Fibroblast of villous mesenchyme (primary cell): ENCODE results near the gene AIFM2. TPM values are rescaled to one million over a fixed set of nuclear protein-coding genes. Genes with fewer than 3 reads are reported as not detected.
"Not testable (repeated sequence)": the region's sequence is repeated elsewhere in the genome, so short reads cannot be mapped to it uniquely, and the experiment has no call there.

Experiments
- DNase-seq: peaks from one replicate; pipeline ENCODE4 v3.0.0-alpha.2; 2010; ENCODE audit warnings: low read depth
- H3K4me3 ChIP-seq: 2 replicates; pipeline ENCODE4 v1.5.1; 2011; ENCODE audit warnings: low read depth, mild to moderate bottlenecking, low read length
- CTCF ChIP-seq: IDR thresholded peaks from 2 replicates; pipeline ENCODE4 v1.5.1; 2012; ENCODE audit warnings: low read depth, mild to moderate bottlenecking, low read length; ENCODE audit not compliant: insufficient read depth
- total RNA-seq: library from RNA; depleted of rRNA; stranded (reverse); fragments of >200 nt; gene quantifications from 2 replicates; pipeline ENCODE4 v1.2.3, GENCODE V29; 2012

The AIFM2 gene
- total RNA-seq, 1 donor: 7.8 TPM

GRCh38 chr10:70106958-70107791 lies 25.4 kb downstream of the AIFM2 start:
- peak; percentile 58 for TF ChIP-seq CTCF
- H3K4me3 ChIP-seq: no peak overlapping the region
- no peak for DNase-seq

DNA sequence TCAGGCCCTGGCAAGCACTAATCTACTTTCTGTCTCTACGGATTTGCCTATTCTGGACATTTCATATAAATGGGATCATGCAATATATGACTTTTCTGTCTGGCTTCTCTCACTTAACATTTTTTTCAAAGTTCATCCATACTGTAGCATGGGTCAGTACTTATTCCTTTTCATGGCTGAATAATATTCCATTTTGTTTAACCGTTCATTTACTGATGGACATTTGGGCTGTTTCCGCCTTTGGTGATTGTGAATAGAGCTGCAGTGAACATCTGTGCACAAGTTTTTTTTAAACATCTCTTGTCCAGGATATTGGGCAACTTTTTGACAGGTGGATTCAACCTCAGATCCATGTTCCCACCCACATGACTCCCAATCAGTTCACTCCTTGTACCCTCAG lies 31.0 kb downstream of the AIFM2 start:
- DNase-seq: no peak
- no peak for TF ChIP-seq CTCF
- no peak overlapping the region for H3K4me3 ChIP-seq

DNA sequence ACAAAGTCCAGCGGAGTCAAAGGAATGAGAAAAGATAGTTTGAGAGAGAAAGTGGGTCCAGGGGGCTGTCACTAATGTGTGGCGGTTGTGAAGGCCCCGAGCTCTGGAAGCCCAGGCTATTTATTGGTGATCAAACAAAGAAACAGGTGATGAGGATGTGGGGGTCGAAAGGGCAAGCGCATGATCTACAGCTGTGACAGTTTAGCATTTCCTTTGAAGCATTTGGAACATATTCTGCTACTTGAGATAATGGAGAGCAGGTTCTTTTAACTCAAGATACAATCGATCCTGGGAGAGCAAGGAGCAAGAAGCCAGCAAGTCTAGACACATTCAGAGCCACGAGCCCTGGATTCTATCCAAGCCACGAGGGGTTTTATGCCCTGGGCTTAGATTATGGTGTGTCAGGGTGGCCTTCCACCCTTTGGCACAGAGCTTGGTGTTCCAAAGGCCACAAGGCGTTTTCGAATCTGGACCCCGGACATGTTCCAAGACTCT lies 31.5 kb downstream of the AIFM2 start:
- DNase-seq, H3K4me3 ChIP-seq: not testable (repeated sequence)

DNA sequence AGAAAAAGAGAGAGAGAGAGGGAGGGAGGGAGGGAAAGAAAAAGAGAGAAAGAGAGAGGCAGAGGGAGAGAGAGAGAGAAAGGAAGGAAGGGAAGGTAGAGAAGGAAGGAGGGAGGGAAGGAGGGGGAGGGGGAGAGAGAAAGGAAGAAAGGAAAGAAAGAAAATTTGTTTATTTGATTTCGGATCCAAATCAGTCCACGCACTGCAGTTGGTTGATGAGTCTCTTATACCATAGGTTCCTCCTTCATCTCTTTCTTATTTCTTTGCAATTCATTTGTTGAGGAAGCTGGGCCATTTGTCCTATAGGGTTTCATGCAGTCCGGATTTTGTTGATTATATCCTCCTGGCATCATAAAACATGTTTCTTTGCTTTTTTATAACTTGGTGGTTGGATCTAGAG lies 34.4 kb downstream of the AIFM2 start:
- TF ChIP-seq CTCF: no peak
- no peak overlapping the region for H3K4me3 ChIP-seq
- DNase-seq: no peak

GRCh38 chr10:70097459-70097858 lies 35.2 kb downstream of the AIFM2 start:
- no peak overlapping the region for H3K4me3 ChIP-seq
- no peak for DNase-seq
- TF ChIP-seq CTCF: no peak

GRCh38 chr10:70096705-70097420 lies 35.8 kb downstream of the AIFM2 start:
- H3K4me3 ChIP-seq: no peak overlapping the region
- no peak for DNase-seq
- TF ChIP-seq CTCF: no peak

DNA sequence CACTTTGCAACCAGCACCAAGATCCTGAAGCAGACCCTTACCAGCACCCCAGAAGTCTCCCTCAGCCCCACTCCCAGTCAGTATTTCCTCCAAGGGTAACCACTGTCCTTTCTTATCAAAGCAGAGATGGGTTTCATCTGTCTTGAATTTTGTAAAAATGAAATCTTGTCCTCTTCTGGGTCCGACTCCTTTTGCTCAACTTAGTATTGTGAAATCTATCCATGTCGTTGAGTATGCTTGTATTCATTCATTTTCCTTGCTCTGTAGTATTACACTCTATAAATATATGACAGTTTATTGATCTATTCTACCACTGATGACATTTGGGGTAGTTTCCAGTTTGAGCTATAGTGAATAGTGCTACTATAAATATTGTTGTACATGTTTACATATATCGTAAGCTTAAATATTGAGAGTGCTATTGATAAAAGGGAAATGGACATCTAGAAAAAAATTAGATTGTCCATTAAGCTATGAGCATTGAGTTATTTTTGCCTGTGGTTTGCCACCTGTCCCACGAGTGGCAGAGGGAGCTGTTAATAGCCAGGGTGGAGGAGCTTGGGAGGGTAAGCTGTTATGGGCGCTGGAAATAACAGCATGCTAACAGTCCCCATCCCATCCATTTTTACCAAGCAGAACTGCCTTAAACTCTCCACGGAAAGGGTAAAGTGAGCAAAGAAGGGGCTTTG lies 36.5 kb downstream of the AIFM2 start:
- no peak for DNase-seq
- no peak for TF ChIP-seq CTCF
- no peak overlapping the region for H3K4me3 ChIP-seq
